ENCODE results near the gene USP40.

The USP40 gene

DNA sequence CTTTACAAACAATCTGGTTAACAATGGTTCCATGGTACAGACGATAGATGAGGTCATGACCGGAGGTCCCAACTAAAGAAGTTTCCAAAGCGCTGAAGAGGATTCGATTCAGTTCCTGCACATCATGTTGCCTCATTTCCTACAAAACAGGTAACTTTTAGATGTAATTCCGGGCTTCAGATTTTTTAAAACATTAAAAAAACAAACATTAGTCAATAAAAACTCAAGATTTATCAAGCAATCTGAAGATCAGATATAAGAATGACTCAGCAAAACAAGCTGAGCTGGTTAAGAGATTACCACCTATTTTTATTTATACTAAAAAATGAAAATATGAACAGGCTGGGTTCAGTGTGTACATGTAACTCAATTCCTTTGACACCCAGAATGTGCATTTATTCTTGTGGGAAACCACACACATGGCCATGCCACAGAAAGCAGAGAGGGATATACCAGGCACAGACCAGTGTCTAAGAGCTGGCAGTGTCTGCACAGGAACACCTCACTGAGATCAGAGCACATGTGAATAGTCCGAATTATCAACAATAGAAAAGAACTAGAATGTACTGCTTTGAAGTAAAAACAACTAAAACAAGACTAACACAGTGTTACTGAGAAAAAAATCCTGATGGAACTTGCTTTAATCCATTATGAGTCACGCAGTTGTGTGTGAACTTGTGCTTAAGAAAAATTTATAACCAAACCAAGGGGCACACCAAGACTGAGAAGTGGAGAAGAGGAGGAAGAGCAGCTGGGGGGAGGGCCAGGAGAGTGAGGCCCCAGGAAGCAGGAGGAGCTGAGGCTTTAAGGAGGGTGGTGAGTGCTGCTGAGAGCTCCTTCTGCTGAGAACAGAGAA, 9.5 kb downstream of the USP40 start:
- DNase-seq: no peak

GRCh38 chr2:233553366-233553765, 13.2 kb downstream of the USP40 start:
- no peak for DNase-seq

DNA sequence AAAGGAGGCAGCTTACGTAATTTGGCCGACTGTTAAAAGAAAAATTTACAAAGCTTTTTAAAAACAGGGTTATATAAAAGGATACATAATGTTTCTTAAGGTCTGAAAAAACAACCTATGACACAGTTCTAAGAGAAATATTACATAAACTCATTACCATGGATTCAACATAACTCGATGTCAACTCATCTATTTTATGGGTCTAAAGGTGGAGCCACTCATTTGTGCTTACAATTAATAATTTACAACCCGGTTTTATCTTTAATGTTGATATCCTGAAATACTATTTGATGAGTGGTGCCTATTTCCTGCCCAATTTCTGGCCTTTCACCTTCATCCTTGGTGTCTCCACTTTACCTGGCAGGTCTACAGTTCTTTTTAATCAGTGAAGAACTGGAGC, 15.1 kb downstream of the USP40 start:
- DNase-seq: no peak

DNA sequence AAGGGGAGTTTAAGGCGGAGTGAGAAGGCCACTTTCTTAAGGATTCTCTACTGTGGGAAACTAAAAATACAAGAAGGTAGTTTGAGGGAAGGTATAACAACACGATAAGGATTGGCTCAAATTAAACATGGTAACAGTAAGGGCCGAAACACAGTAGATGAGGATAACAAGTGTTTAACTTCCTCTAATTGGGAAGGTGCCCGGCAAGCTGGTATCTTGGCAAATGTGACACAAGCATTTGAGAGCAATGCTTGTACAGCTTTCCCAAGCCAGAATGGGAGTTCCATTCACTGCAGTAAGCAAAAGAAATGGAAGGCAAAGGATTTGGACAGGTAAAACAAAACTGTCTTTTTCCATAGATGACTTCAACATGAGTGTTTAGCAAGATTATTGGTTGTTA, 19.8 kb downstream of the USP40 start:
- no peak for DNase-seq

DNA sequence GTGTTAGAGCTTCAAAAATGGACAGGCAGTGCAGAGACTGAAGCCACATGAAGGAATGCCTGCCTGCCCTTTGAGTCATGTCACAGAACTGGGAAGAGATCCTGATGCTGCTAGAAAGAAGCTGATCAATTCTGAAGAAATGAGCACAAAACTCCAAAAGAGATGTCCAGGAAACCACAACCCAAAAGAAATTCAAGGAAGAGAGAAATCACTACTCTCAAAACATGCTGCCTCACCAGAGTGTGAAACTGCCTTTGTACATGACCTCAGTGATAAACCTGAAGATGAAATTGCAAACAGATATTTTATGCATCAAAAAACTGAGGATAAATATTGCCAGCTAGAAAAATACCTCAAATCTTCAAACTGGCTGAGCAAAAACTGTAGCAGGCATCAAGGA, 20.5 kb downstream of the USP40 start:
- DNase-seq: no peak

DNA sequence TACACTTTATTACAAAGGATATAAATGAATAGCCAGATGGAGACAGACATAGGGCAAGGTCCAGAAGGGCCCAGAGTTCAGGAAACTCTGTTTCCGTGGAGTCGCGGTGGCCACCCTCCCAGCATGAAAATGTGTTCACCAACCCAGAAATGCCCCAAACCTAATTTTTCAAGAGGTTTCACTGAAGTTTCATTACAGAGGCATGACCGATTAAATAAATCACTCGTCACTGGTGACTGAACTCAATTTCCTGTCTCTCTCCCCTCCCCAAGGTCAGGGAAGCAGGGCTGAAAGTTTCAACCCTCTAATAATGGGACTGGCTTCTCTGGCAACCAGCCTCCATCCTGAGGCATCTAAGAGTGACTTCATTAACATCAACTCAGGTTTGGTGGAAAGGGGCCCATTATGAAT, 22.4 kb downstream of the USP40 start:
- no peak for DNase-seq

GRCh38 chr2:233542507-233542906, 24.1 kb downstream of the USP40 start:
- DNase-seq: no peak

GRCh38 chr2:233538741-233539140, 27.8 kb downstream of the USP40 start:
- DNase-seq: no peak

GRCh38 chr2:233535271-233535670, 31.3 kb downstream of the USP40 start:
- no peak for DNase-seq

- no peak for DNase-seq
Measured at GRCh38 chr2:233532971-233533370, 33.6 kb downstream of the USP40 start.

DNA sequence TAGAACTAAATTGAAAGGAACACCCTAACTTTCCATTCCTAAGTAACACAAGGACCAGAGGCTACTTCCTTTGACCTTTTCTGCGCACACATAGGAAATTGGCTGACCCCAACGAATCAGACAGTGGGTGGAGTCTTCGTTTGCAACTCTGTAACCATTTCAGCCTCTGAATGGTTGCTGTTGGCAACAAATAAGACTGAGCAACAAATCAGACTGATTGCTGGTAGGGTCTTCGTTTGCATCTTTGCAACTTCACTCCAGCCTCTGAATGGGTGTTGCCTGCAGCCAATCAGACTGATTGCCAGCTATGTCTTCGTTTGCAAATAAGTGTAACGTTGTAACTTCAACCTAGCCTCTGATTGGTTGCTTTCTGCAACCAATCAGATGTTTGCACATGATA, 34.6 kb downstream of the USP40 start:
- no peak for DNase-seq

- DNase-seq: no peak
Measured at GRCh38 chr2:233530381-233530780, 36.2 kb downstream of the USP40 start.

DNA sequence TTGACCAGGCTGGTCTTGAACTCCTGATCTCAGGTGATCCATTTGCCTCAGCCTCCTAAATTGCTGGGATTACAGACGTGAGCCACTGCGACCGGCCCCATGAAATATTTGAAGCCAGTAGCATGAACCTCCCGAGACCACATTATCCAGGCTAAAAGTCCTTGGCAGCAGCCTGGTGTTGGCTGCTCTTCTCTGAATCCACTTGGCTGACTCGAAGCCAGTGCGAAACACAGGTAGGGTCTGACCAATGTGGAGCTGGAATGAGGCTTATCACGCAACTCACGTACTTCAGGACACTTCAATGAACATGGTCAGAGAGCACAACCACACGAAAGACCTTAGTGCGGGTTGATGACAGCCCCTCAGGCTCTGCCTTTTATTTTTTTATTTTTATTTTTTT, 38.4 kb downstream of the USP40 start:
- no peak for DNase-seq

DNA sequence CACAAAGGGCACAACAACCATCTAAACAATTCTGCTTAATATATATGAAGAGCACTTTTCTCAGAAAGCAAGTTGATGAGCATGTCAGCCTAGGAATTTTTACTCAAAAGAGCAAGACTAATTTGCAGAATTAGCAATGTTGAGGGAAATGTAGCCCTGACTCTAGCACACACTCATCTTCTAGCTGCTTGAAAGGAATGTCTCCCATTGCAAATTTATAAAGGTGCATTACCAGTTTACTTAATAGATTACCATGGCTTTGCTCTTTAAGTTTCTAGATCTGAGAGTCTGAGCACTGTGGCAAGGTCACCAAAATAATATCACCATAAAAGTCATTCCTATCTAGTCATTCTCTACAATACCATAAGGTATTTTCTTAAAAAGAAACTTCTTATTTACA, 40.8 kb downstream of the USP40 start:
- DNase-seq: no peak

GRCh38 chr2:233519787-233520611, 46.6 kb downstream of the USP40 start:
- no peak for DNase-seq

- no peak for DNase-seq
Measured at GRCh38 chr2:233513953-233514655, 52.5 kb downstream of the USP40 start.

DNA sequence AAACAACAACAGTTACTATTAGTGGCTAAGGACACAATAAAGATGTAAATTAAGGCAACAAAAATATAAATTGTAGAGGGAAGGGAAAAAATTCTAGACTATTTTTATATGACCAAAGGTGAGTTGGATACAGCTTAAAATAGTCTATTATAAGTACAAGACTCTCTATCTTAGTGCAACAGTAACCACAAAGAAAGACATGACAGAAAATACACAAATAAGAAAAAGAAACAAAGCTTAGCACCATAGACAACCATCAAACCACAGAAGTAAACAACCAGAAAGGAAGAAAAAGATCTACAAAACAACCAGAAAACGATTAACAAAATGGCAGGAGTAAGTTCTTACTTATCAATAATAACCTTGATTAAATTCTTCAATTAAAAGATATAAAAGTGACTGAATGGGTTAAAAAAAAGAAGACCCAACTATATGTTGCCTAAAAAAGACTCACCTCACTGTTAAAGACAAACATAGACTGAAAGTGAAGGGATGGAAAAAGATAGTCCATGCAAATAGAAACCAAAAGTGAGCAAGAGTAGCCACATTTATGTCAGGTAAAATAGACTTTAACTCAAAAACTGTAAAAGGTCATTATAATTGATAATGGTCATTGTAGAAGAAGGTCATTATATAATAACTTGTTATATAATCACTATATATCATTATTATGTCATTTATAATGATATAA, 62.5 kb downstream of the USP40 start:
- no peak for DNase-seq

- no peak for DNase-seq
Measured at GRCh38 chr2:233503481-233503880, 63.1 kb downstream of the USP40 start.

DNA sequence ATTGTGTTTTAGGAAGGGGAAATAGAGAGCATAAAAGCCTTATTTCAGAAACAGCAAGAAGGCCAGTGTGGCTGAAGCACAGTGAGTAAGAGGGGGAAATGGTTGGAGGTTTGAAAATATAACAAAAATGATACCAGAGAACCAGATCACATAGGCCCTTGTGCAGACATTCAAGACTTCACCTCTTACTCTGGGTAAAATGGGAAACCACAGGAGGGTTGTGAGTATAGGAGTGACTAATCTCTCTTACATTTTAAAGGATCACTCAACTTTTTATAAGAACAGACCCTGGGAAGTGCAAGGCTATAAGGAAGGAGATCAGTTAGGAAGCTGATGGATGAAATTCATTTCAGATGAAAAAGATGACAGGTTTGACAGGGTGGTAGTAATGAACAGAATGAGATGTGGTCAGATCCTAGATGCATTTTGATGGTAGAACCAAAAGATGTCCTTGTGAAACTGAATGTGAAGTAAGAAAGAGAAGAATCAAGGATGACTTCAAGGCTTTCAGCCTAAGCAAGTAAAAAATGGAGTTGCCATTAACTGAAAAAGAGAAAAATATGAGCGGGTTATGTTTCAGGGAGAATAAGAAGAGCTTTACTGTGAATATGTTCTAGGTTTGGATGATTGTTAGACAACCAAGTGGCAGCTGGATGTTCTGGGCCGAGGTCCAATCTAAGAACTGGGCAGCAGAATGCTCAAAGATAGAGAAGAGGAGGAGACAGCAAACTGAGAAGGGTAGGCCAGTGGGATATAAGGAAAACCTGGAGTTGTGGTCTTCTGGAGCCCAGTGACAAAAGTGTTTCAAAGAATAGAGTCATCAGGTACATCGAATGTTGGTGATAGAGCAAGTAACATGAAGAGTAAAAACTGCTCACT, 65.1 kb downstream of the USP40 start:
- no peak for DNase-seq

- DNase-seq: no peak
Measured at GRCh38 chr2:233499928-233500327, 66.7 kb downstream of the USP40 start.

- no peak for DNase-seq
Measured at GRCh38 chr2:233498126-233498525, 68.5 kb downstream of the USP40 start.

DNA sequence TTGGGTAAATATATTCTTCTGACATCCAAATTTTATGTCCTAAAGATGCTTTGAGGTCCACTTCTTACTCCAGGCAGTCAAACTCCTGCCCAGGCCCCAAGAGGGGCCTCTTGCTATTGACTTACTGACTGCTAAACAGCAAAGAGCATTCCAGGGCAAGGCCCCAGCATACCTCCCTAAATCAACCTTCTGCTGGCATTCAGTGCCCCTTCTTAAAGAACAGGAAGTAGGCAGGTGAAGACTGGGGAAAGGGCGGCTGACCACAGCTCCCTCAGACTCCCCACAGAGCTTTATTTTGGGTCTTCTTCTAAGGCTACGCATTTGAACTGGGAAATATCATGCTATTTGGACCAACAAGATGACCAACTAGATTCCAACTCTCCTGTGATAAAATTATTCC, 68.9 kb downstream of the USP40 start:
- DNase-seq: no peak

Measured in amniotic stem cell (primary cell).